HG03571 (cell line): ENCODE measurements around the gene RPAP3.

ENCODE experiments used
- ATAC-seq: cut with Tn5 transposase; IDR thresholded peaks from one replicate; pipeline ENCODE4 v1.9.1; 2021; ENCODE audit not compliant: unreplicated experiment

Gene RPAP3

GRCh38 chr12:47705566-47706425 lies at the start of gene RPAP3:
Gene RPAP3 (minus strand): TSS chr12:47706030. CDS start chr12:47702840, 3,190 bp downstream.
- ATAC-seq: peak; percentile 81

GRCh38 chr12:47754881-47755280 lies 49.1 kb upstream of the RPAP3 start:
- ATAC-seq: peak; percentile 12

- no peak for ATAC-seq
Observed at GRCh38 chr12:47754126-47754525, 48.3 kb upstream of the RPAP3 start.

GRCh38 chr12:47753021-47754001 lies 47.5 kb upstream of the RPAP3 start:
- ATAC-seq: no peak

- no peak for ATAC-seq
Observed at GRCh38 chr12:47752552-47752951, 46.7 kb upstream of the RPAP3 start.

- ATAC-seq: no peak
Observed at GRCh38 chr12:47752121-47752520, 46.3 kb upstream of the RPAP3 start.

- no peak for ATAC-seq
Observed at GRCh38 chr12:47751561-47751960, 45.7 kb upstream of the RPAP3 start.

GRCh38 chr12:47750916-47751470 lies 45.2 kb upstream of the RPAP3 start:
- ATAC-seq: no peak

GRCh38 chr12:47750229-47750798 lies 44.5 kb upstream of the RPAP3 start:
- ATAC-seq: no peak

- ATAC-seq: no peak
Observed at GRCh38 chr12:47748899-47749298, 43.1 kb upstream of the RPAP3 start.

GRCh38 chr12:47748507-47748828 lies 42.6 kb upstream of the RPAP3 start:
- no peak for ATAC-seq

- ATAC-seq: no peak
Observed at GRCh38 chr12:47747596-47748506, 42.0 kb upstream of the RPAP3 start.

- no peak for ATAC-seq
Observed at GRCh38 chr12:47747126-47747525, 41.3 kb upstream of the RPAP3 start.

- ATAC-seq: no peak
Observed at GRCh38 chr12:47746523-47746922, 40.7 kb upstream of the RPAP3 start.

- ATAC-seq: no peak
Observed at GRCh38 chr12:47746073-47746472, 40.2 kb upstream of the RPAP3 start.

- ATAC-seq: no peak
Observed at GRCh38 chr12:47745485-47746041, 39.7 kb upstream of the RPAP3 start.

GRCh38 chr12:47744778-47745436 lies 39.1 kb upstream of the RPAP3 start:
- no peak for ATAC-seq

- no peak for ATAC-seq
Observed at GRCh38 chr12:47744005-47744651, 38.3 kb upstream of the RPAP3 start.
